ENCODE results near the gene ZFP91.

DNA sequence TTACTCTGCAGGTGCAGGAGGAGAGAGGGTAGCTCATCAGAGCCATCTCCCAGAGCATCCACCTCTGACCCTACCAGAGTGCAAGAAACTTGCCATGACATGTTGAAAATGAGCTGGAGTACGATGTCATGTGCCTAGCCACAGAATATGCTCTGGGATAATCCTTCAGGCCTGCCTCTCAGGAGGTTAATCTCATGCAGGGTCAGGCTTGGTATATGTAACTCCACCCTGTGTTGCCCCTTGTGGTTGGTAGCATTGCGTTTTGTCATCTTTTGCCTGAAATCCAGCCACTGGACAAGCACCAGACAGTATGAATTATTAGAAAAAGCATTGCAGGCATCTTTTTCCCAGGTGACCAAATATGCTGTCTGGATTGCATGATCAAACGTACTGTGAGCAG, 79.8 kb downstream of the ZFP91 start:
- TF ChIP-seq ELF4 (IDR thresholded peaks at IDR 0.05) (no peak), NFRKB (IDR thresholded peaks at IDR 0.05) (no peak), HDGF (IDR thresholded peaks at IDR 0.05; ENCODE audit: borderline replicate concordance) (no peak), TARDBP (IDR thresholded peaks at IDR 0.05) (no peak), SUZ12 (IDR thresholded peaks at IDR 0.05) (no peak), SP1 (IDR thresholded peaks at IDR 0.05) (no peak), LEF1 (IDR thresholded peaks at IDR 0.05; ENCODE audit: borderline replicate concordance) (no peak), ARNT (IDR thresholded peaks at IDR 0.05) (no peak), FOXM1 (IDR thresholded peaks at IDR 0.05; ENCODE audit: borderline replicate concordance) (no peak), BHLHE40 (IDR thresholded peaks at IDR 0.05; ENCODE audit: borderline replicate concordance) (no peak), FOXK2 (IDR thresholded peaks at IDR 0.05) (no peak), FOXA1 (IDR thresholded peaks at IDR 0.05) (no peak)
- TF ChIP-seq, protein P1, sequence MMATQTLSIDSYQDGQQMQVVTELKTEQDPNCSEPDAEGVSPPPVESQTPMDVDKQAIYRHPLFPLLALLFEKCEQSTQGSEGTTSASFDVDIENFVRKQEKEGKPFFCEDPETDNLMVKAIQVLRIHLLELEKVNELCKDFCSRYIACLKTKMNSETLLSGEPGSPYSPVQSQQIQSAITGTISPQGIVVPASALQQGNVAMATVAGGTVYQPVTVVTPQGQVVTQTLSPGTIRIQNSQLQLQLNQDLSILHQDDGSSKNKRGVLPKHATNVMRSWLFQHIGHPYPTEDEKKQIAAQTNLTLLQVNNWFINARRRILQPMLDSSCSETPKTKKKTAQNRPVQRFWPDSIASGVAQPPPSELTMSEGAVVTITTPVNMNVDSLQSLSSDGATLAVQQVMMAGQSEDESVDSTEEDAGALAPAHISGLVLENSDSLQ (IDR thresholded peaks at IDR 0.05): no peak
